ENCODE results near the gene RPS3A.

DNA sequence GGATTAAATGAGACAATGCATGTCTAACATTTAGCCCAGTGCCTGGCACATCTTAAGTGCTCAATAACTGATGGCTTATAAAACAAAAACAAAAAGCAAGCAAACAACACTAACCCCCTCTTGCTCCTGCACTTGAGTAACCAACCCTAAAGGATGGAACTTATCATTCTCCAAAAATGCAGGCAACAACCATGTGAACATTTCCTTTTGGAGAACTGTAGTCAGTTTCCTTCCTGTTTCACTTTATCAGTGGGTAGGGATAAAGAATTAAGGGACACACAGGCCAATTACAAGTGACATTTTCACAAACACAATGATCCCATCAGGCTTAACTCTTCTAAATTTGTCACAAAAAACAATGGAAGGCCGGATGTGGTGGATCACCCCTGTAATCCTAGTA, 30.4 kb downstream of the RPS3A start:
- no peak for TF ChIP-seq POLR2A (IDR thresholded peaks at IDR 0.05; ENCODE audit: low read depth, low read length)
- TF ChIP-seq TAF1 (IDR thresholded peaks at IDR 0.05; ENCODE audit: low read depth, low read length): no peak
- TF ChIP-seq POLR2AphosphoS5 (IDR thresholded peaks at IDR 0.05; ENCODE audit: low read depth, low read length): no peak
- no peak for TF ChIP-seq SPI1 (IDR thresholded peaks at IDR 0.05; ENCODE audit: low read depth, low read length)
- no peak for TF ChIP-seq POU2F2 (IDR thresholded peaks at IDR 0.05; ENCODE audit: low read depth, low read length)

Data from GM12891 (cell line).